Ishikawa (cell line): ENCODE results near the gene SH3TC1.

Experiments
- CEBPB ChIP-seq: IDR thresholded peaks from 2 replicates; pipeline ENCODE4 v1.6.1; 2012
- CREB1 ChIP-seq: IDR thresholded peaks from 2 replicates; pipeline ENCODE4 v1.6.1; 2012; ENCODE audit warnings: low read depth
- EGR1 ChIP-seq: IDR thresholded peaks from 2 replicates; pipeline ENCODE4 v1.6.1; 2012
- EP300 ChIP-seq: IDR thresholded peaks from 2 replicates; pipeline ENCODE4 v1.6.1; 2012; ENCODE audit warnings: borderline replicate concordance
- FOXM1 ChIP-seq: IDR thresholded peaks from 2 replicates; pipeline ENCODE4 v1.6.1; 2012; ENCODE audit warnings: low read depth, borderline replicate concordance
- MAX ChIP-seq: IDR thresholded peaks from 2 replicates; pipeline ENCODE4 v1.6.1; 2012
- NFIC ChIP-seq: IDR thresholded peaks from 2 replicates; pipeline ENCODE4 v1.6.1; 2012
- RAD21 ChIP-seq: IDR thresholded peaks from 2 replicates; pipeline ENCODE4 v1.6.1; 2012; ENCODE audit warnings: low read depth
- REST ChIP-seq: IDR thresholded peaks from 2 replicates; pipeline ENCODE4 v1.6.1; 2012; ENCODE audit warnings: low read depth, mild to moderate bottlenecking
- TAF1 ChIP-seq: IDR thresholded peaks from 2 replicates; pipeline ENCODE4 v1.6.1; 2012; ENCODE audit warnings: low read depth, mild to moderate bottlenecking
- TCF12 ChIP-seq: IDR thresholded peaks from 2 replicates; pipeline ENCODE4 v1.6.1; 2012; ENCODE audit warnings: low read depth
- TEAD4 ChIP-seq: IDR thresholded peaks from 2 replicates; pipeline ENCODE4 v1.6.1; 2012
- USF1 ChIP-seq: IDR thresholded peaks from 2 replicates; pipeline ENCODE4 v1.6.1; 2012
- YY1 ChIP-seq: IDR thresholded peaks from 2 replicates; pipeline ENCODE4 v1.6.1; 2012; ENCODE audit warnings: low read depth
- ZBTB7A ChIP-seq: IDR thresholded peaks from 2 replicates; pipeline ENCODE4 v1.6.1; 2012; ENCODE audit warnings: low read depth

The SH3TC1 gene

GRCh38 chr4:8285976-8286718 lies 87.1 kb downstream of the SH3TC1 start:
- TF ChIP-seq TEAD4 (no peak), MAX (no peak), FOXM1 (no peak), CEBPB (no peak), USF1 (no peak)

GRCh38 chr4:8286719-8287342 lies 87.7 kb downstream of the SH3TC1 start:
- TF ChIP-seq EP300 (no peak), MAX (no peak), RAD21 (no peak), TAF1 (no peak), CEBPB (no peak)

- TF ChIP-seq EGR1, result no peak
- no peak for TF ChIP-seq CREB1
- no peak for TF ChIP-seq TEAD4
- no peak for TF ChIP-seq FOXM1
- no peak for TF ChIP-seq RAD21
- no peak for TF ChIP-seq REST
- no peak for TF ChIP-seq YY1
Observed at GRCh38 chr4:8287343-8288280, 88.5 kb downstream of the SH3TC1 start.

GRCh38 chr4:8289151-8289750 lies 90.2 kb downstream of the SH3TC1 start:
- TF ChIP-seq REST (no peak), FOXM1 (no peak), TEAD4 (no peak), EP300 (no peak), CEBPB (no peak), ZBTB7A (no peak)

- no peak for TF ChIP-seq CREB1
- no peak for TF ChIP-seq REST
- TF ChIP-seq EGR1, result no peak
- TF ChIP-seq FOXM1, result no peak
- TF ChIP-seq EP300, result no peak
- TF ChIP-seq YY1, result no peak
- TF ChIP-seq TCF12, result no peak
- no peak for TF ChIP-seq RAD21
- no peak for TF ChIP-seq TEAD4
- TF ChIP-seq ZBTB7A, result no peak
- TF ChIP-seq USF1, result no peak
- no peak for TF ChIP-seq NFIC
- TF ChIP-seq TAF1, result no peak
- TF ChIP-seq CEBPB, result no peak
- TF ChIP-seq MAX, result no peak
Observed at GRCh38 chr4:8289956-8290700, 91.0 kb downstream of the SH3TC1 start.
